ENCODE data around the gene CEP128.

DNA sequence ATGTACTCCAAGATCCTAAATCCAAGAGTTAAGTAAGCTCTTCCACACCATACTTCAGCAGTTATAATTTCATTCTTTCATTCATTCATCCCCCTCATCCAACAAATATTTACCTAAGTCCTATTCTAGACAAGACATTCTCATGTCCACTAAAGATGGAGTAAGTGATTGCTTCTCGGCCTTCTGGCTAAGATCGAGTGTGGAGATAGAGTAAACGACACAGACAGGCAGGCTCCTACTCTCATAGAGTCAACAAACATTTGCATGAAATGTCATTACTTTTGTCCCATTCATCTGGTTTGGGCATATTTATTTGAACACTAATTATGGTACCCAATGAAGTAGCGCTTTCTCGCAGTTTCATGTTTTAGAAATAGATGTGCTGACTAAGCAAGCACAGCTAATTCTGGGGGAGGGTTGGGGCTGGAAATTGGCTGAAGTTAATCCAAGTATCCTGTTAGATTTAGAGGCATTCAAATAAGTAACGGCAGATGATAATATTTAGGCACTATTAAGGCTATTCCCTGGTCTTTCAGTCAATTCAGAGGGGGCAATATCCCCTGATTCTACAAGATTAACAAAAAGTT is 176.5 kb downstream of the CEP128 start:
- TF ChIP-seq, protein P1, sequence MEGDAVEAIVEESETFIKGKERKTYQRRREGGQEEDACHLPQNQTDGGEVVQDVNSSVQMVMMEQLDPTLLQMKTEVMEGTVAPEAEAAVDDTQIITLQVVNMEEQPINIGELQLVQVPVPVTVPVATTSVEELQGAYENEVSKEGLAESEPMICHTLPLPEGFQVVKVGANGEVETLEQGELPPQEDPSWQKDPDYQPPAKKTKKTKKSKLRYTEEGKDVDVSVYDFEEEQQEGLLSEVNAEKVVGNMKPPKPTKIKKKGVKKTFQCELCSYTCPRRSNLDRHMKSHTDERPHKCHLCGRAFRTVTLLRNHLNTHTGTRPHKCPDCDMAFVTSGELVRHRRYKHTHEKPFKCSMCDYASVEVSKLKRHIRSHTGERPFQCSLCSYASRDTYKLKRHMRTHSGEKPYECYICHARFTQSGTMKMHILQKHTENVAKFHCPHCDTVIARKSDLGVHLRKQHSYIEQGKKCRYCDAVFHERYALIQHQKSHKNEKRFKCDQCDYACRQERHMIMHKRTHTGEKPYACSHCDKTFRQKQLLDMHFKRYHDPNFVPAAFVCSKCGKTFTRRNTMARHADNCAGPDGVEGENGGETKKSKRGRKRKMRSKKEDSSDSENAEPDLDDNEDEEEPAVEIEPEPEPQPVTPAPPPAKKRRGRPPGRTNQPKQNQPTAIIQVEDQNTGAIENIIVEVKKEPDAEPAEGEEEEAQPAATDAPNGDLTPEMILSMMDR (IDR thresholded peaks at IDR 0.05), result no peak
- no peak for TF ChIP-seq POLR2A (IDR thresholded peaks at IDR 0.05)

All from transverse colon (tissue), 3 donors.